Mucosa of rectum (tissue), 2 donors: ENCODE measurements around the gene GRB2.
"Not testable (repeated sequence)": the region's sequence is repeated elsewhere in the genome, so short reads cannot be mapped to it uniquely, and the experiment has no call there.

ENCODE experiments used
- H3K27ac ChIP-seq, 2 donors: one replicate each; pipeline ENCODE4 v1.7.0; 2013; ENCODE audit warnings: inconsistent platforms in 2 of 2, low read depth in 2 of 2, low read length in 2 of 2
- H3K27me3 ChIP-seq, 2 donors: one replicate each; pipeline ENCODE4 v1.7.0; 2013; ENCODE audit warnings: low read length in 2 of 2; ENCODE audit not compliant: control insufficient read depth in 2 of 2, insufficient read depth in 2 of 2
- H3K36me3 ChIP-seq, 2 donors: one replicate each; pipeline ENCODE4 v1.7.0; 2013; ENCODE audit warnings: low read length in 2 of 2; ENCODE audit not compliant: control insufficient read depth in 2 of 2, insufficient read depth in 2 of 2
- H3K4me1 ChIP-seq, 2 donors: one replicate each; pipeline ENCODE4 v1.7.0; 2013; ENCODE audit warnings: low read length in 2 of 2, mild to moderate bottlenecking in 1 of 2; ENCODE audit not compliant: control insufficient read depth in 2 of 2, insufficient read depth in 2 of 2
- H3K4me3 ChIP-seq, 2 donors: one replicate each; pipeline ENCODE4 v1.7.0; 2013; ENCODE audit warnings: low read length in 2 of 2
- H3K9ac ChIP-seq, 2 donors: one replicate each; pipeline ENCODE4 v1.7.0; 2013; ENCODE audit warnings: low read length in 2 of 2, low read depth in 1 of 2, mild to moderate bottlenecking in 1 of 2
- H3K9me3 ChIP-seq, 2 donors: one replicate each; pipeline ENCODE4 v1.7.0; 2013; ENCODE audit warnings: low read length in 2 of 2; ENCODE audit not compliant: control insufficient read depth in 2 of 2
- donor health status: healthy.
- donor health status: Normal muscosa, but diverticular disease.

GRB2 gene

GRCh38 chr17:75388476-75389030 is 16.9 kb downstream of the GRB2 start:
- Histone ChIP-seq H3K9ac (no peak overlapping the region), H3K27me3 (no peaks in the 10 kb centered on the region), H3K27ac (no peak overlapping the region), H3K4me1 (peaks cover 12 to 14% of the 10 kb centered on the region in 2 donors), H3K36me3 (peaks cover 8 to 16% of the 10 kb centered on the region in 2 donors), H3K9me3 (no peaks in the 10 kb centered on the region), H3K4me3 (no peak overlapping the region)

GRCh38 chr17:75387771-75388170 is 17.7 kb downstream of the GRB2 start:
- H3K36me3 ChIP-seq = peaks cover 8 to 16% of the 10 kb centered on the region in 2 donors
- no peaks in the 10 kb centered on the region for H3K27me3 ChIP-seq
- H3K4me3 ChIP-seq = no peak overlapping the region
- no peak overlapping the region for H3K27ac ChIP-seq
- peaks cover 8% of the 10 kb centered on the region in 2 donors for H3K4me1 ChIP-seq
- H3K9me3 ChIP-seq = no peaks in the 10 kb centered on the region
- no peak overlapping the region for H3K9ac ChIP-seq

GRCh38 chr17:75386430-75386829 is 19.0 kb downstream of the GRB2 start:
- H3K9ac ChIP-seq = no peak overlapping the region

GRCh38 chr17:75384751-75385150 is 20.7 kb downstream of the GRB2 start:
- no peak overlapping the region for H3K27ac ChIP-seq
- H3K4me3 ChIP-seq = no peak overlapping the region
- peaks cover 0 to 3% of the 10 kb centered on the region in 2 donors for H3K4me1 ChIP-seq
- peaks cover 4 to 8% of the 10 kb centered on the region in 2 donors for H3K36me3 ChIP-seq
- H3K9me3 ChIP-seq = no peaks in the 10 kb centered on the region
- no peak overlapping the region for H3K9ac ChIP-seq
- H3K27me3 ChIP-seq = no peaks in the 10 kb centered on the region

More at GRCh38 chr17:75386430-75386829, 19.0 kb downstream of the GRB2 start:
- Histone ChIP-seq H3K27ac (no peak overlapping the region), H3K4me3 (no peak overlapping the region), H3K36me3 (peaks cover 8 to 12% of the 10 kb centered on the region in 2 donors), H3K4me1 (peaks cover 0 to 3% of the 10 kb centered on the region in 2 donors), H3K9me3 (no peaks in the 10 kb centered on the region), H3K27me3 (no peaks in the 10 kb centered on the region)

- Histone ChIP-seq H3K9me3 (no peaks in the 10 kb centered on the region), H3K4me1 (peaks cover 0 to 3% of the 10 kb centered on the region in 2 donors), H3K27me3 (no peaks in the 10 kb centered on the region), H3K27ac (no peak overlapping the region), H3K9ac (no peak overlapping the region), H3K36me3 (peaks cover 4 to 8% of the 10 kb centered on the region in 2 donors), H3K4me3 (no peak overlapping the region)
Observed at GRCh38 chr17:75383842-75384195, 21.7 kb downstream of the GRB2 start.

GRCh38 chr17:75380750-75381149 is 24.7 kb downstream of the GRB2 start:
- Histone ChIP-seq H3K4me1 (peaks cover 0 to 3% of the 10 kb centered on the region in 2 donors), H3K27ac (no peak overlapping the region), H3K4me3 (no peak overlapping the region), H3K9me3 (no peaks in the 10 kb centered on the region), H3K36me3 (peaks cover 3 to 5% of the 10 kb centered on the region in 2 donors), H3K9ac (no peak overlapping the region), H3K27me3 (no peaks in the 10 kb centered on the region)

GRCh38 chr17:75380315-75380714 is 25.2 kb downstream of the GRB2 start:
- Histone ChIP-seq H3K27me3 (no peaks in the 10 kb centered on the region), H3K9me3 (no peaks in the 10 kb centered on the region), H3K36me3 (peaks cover 3 to 5% of the 10 kb centered on the region in 2 donors), H3K4me1 (peaks cover 0 to 3% of the 10 kb centered on the region in 2 donors), H3K9ac (no peak overlapping the region), H3K4me3 (no peak overlapping the region), H3K27ac (no peak overlapping the region)

- not testable (repeated sequence) for H3K36me3 ChIP-seq, H3K9me3 ChIP-seq, H3K9ac ChIP-seq, H3K4me1 ChIP-seq, H3K27ac ChIP-seq, H3K27me3 ChIP-seq, H3K4me3 ChIP-seq
Observed at GRCh38 chr17:75379426-75379825, 26.1 kb downstream of the GRB2 start.

- peaks cover 3 to 5% of the 10 kb centered on the region in 2 donors for H3K36me3 ChIP-seq
- H3K4me1 ChIP-seq = peaks cover 0 to 10% of the 10 kb centered on the region in 2 donors
- no peak overlapping the region for H3K27ac ChIP-seq
- no peaks in the 10 kb centered on the region for H3K27me3 ChIP-seq
- H3K9me3 ChIP-seq = no peaks in the 10 kb centered on the region
- H3K9ac ChIP-seq = no peak overlapping the region
- H3K4me3 ChIP-seq = no peak overlapping the region
Observed at GRCh38 chr17:75373280-75373679, 32.2 kb downstream of the GRB2 start.

GRCh38 chr17:75371981-75372380 is 33.5 kb downstream of the GRB2 start:
- peaks cover 0 to 10% of the 10 kb centered on the region in 2 donors for H3K4me1 ChIP-seq
- no peaks in the 10 kb centered on the region for H3K9me3 ChIP-seq
- H3K27me3 ChIP-seq = no peaks in the 10 kb centered on the region
- peaks cover 3% of the 10 kb centered on the region in 2 donors for H3K36me3 ChIP-seq
- no peak overlapping the region for H3K4me3 ChIP-seq
- H3K27ac ChIP-seq = no peak overlapping the region
- H3K9ac ChIP-seq = no peak overlapping the region
